ENCODE results near the gene ARID5B.
"Not testable (repeated sequence)": the region's sequence is repeated elsewhere in the genome, so short reads cannot be mapped to it uniquely, and the experiment has no call there.

ARID5B gene

GRCh38 chr10:61863981-61864380 lies 37.5 kb upstream of the ARID5B start:
- H3K4me3 ChIP-seq (ENCODE audit: low read depth in 1 of 2, low read length in 2 of 2): no peak overlapping the region
- no peaks in the 10 kb centered on the region for H3K27me3 ChIP-seq (ENCODE audit: insufficient read depth, low read length, poor library complexity)
- H2AFZ ChIP-seq (ENCODE audit: low read depth, low read length): no peak overlapping the region
- no peaks in the 10 kb centered on the region for H3K79me2 ChIP-seq (ENCODE audit: insufficient read depth, low read length)
- H3K9me3 ChIP-seq (ENCODE audit: insufficient read depth, low read length, severe bottlenecking): no peaks in the 10 kb centered on the region
- no peak overlapping the region for H3K27ac ChIP-seq (ENCODE audit: low read length)
- no peaks in the 10 kb centered on the region for H4K20me1 ChIP-seq (ENCODE audit: insufficient read depth, low read length)
- DNase-seq (no peak), ATAC-seq (ENCODE audit: insufficient read depth, low read depth) (no peak)
- H3K4me1 ChIP-seq (ENCODE audit: insufficient read depth, low read length): no peaks in the 10 kb centered on the region
- TF ChIP-seq, protein P1, sequence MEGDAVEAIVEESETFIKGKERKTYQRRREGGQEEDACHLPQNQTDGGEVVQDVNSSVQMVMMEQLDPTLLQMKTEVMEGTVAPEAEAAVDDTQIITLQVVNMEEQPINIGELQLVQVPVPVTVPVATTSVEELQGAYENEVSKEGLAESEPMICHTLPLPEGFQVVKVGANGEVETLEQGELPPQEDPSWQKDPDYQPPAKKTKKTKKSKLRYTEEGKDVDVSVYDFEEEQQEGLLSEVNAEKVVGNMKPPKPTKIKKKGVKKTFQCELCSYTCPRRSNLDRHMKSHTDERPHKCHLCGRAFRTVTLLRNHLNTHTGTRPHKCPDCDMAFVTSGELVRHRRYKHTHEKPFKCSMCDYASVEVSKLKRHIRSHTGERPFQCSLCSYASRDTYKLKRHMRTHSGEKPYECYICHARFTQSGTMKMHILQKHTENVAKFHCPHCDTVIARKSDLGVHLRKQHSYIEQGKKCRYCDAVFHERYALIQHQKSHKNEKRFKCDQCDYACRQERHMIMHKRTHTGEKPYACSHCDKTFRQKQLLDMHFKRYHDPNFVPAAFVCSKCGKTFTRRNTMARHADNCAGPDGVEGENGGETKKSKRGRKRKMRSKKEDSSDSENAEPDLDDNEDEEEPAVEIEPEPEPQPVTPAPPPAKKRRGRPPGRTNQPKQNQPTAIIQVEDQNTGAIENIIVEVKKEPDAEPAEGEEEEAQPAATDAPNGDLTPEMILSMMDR (IDR thresholded peaks at IDR 0.05; ENCODE audit: borderline replicate concordance, extremely low read depth, low read length, poor library complexity, severe bottlenecking): no peak
- no peak for TF ChIP-seq EZH2 (IDR thresholded peaks at IDR 0.05; ENCODE audit: borderline replicate concordance, low read depth, low read length, severe bottlenecking)
- no peak overlapping the region for H3K9ac ChIP-seq (ENCODE audit: low read depth, low read length)
- no peaks in the 10 kb centered on the region for H3K36me3 ChIP-seq (ENCODE audit: insufficient read depth, low read length)
- H3K4me2 ChIP-seq (ENCODE audit: insufficient read depth, low read length): no peak overlapping the region

- no peaks in the 10 kb centered on the region for H3K36me3 ChIP-seq (ENCODE audit: insufficient read depth, low read length)
- no peak overlapping the region for H3K27ac ChIP-seq (ENCODE audit: low read length)
- no peaks in the 10 kb centered on the region for H4K20me1 ChIP-seq (ENCODE audit: insufficient read depth, low read length)
- ATAC-seq (ENCODE audit: insufficient read depth, low read depth): no peak
- H3K9me3 ChIP-seq (ENCODE audit: insufficient read depth, low read length, severe bottlenecking): no peaks in the 10 kb centered on the region
- H2AFZ ChIP-seq (ENCODE audit: low read depth, low read length): no peak overlapping the region
- H3K4me2 ChIP-seq (ENCODE audit: insufficient read depth, low read length): no peak overlapping the region
- no peaks in the 10 kb centered on the region for H3K79me2 ChIP-seq (ENCODE audit: insufficient read depth, low read length)
- TF ChIP-seq EZH2 (IDR thresholded peaks at IDR 0.05; ENCODE audit: borderline replicate concordance, low read depth, low read length, severe bottlenecking): no peak
- TF ChIP-seq, protein P1 (IDR thresholded peaks at IDR 0.05; ENCODE audit: borderline replicate concordance, extremely low read depth, low read length, poor library complexity, severe bottlenecking): no peak
- no peak for DNase-seq
- no peaks in the 10 kb centered on the region for H3K27me3 ChIP-seq (ENCODE audit: insufficient read depth, low read length, poor library complexity)
- no peak overlapping the region for H3K4me3 ChIP-seq (ENCODE audit: low read depth in 1 of 2, low read length in 2 of 2)
- H3K4me1 ChIP-seq (ENCODE audit: insufficient read depth, low read length): no peaks in the 10 kb centered on the region
- H3K9ac ChIP-seq (ENCODE audit: low read depth, low read length): no peak overlapping the region
Measured at GRCh38 chr10:61866700-61867368, 34.7 kb upstream of the ARID5B start.

DNA sequence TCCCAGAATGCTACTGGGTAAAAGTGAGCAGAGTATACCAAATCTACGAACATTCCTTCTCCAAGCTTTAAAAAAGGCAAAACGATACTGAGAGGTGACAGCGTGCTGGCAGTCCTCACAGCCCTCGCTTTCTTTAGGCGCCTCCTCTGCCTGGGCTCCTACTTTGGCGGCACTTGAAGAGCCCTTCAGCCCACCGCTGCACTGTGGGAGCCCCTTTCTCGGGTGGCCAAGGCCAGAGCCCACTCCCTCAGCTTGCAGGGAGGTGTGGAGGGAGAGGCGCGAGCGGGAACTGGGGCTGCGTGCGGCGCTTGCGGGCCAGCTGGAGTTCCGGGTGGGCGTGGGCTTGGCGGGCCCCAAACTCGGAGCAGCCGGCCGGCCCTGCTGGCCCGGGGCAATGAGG lies 34.1 kb upstream of the ARID5B start:
- H3K27ac ChIP-seq (ENCODE audit: low read length); H3K4me3 ChIP-seq (ENCODE audit: low read depth in 1 of 2, low read length in 2 of 2); H3K27me3 ChIP-seq (ENCODE audit: insufficient read depth, low read length, poor library complexity); H3K4me1 ChIP-seq (ENCODE audit: insufficient read depth, low read length); H4K20me1 ChIP-seq (ENCODE audit: insufficient read depth, low read length); ATAC-seq (ENCODE audit: insufficient read depth, low read depth); H2AFZ ChIP-seq (ENCODE audit: low read depth, low read length); H3K4me2 ChIP-seq (ENCODE audit: insufficient read depth, low read length); H3K9ac ChIP-seq (ENCODE audit: low read depth, low read length); H3K36me3 ChIP-seq (ENCODE audit: insufficient read depth, low read length); H3K79me2 ChIP-seq (ENCODE audit: insufficient read depth, low read length); DNase-seq; H3K9me3 ChIP-seq (ENCODE audit: insufficient read depth, low read length, severe bottlenecking): not testable (repeated sequence)

GRCh38 chr10:61867817-61868216 lies 33.7 kb upstream of the ARID5B start:
- not testable (repeated sequence) for DNase-seq; H2AFZ ChIP-seq (ENCODE audit: low read depth, low read length); H3K27ac ChIP-seq (ENCODE audit: low read length); H3K79me2 ChIP-seq (ENCODE audit: insufficient read depth, low read length); H3K36me3 ChIP-seq (ENCODE audit: insufficient read depth, low read length); H3K4me3 ChIP-seq (ENCODE audit: low read depth in 1 of 2, low read length in 2 of 2); H4K20me1 ChIP-seq (ENCODE audit: insufficient read depth, low read length); ATAC-seq (ENCODE audit: insufficient read depth, low read depth); H3K4me1 ChIP-seq (ENCODE audit: insufficient read depth, low read length); H3K9ac ChIP-seq (ENCODE audit: low read depth, low read length); H3K9me3 ChIP-seq (ENCODE audit: insufficient read depth, low read length, severe bottlenecking); H3K27me3 ChIP-seq (ENCODE audit: insufficient read depth, low read length, poor library complexity); H3K4me2 ChIP-seq (ENCODE audit: insufficient read depth, low read length)
